HG02571 (cell line): ENCODE results near the gene GPSM3.
"Not testable (repeated sequence)": the region's sequence is repeated elsewhere in the genome, so short reads cannot be mapped to it uniquely, and the experiment has no call there.

ENCODE experiments used
- ATAC-seq: cut with Tn5 transposase; IDR thresholded peaks from one replicate; pipeline ENCODE4 v1.9.1; 2021; ENCODE audit warnings: mild to moderate bottlenecking, moderate library complexity; ENCODE audit not compliant: unreplicated experiment

GPSM3 gene

DNA sequence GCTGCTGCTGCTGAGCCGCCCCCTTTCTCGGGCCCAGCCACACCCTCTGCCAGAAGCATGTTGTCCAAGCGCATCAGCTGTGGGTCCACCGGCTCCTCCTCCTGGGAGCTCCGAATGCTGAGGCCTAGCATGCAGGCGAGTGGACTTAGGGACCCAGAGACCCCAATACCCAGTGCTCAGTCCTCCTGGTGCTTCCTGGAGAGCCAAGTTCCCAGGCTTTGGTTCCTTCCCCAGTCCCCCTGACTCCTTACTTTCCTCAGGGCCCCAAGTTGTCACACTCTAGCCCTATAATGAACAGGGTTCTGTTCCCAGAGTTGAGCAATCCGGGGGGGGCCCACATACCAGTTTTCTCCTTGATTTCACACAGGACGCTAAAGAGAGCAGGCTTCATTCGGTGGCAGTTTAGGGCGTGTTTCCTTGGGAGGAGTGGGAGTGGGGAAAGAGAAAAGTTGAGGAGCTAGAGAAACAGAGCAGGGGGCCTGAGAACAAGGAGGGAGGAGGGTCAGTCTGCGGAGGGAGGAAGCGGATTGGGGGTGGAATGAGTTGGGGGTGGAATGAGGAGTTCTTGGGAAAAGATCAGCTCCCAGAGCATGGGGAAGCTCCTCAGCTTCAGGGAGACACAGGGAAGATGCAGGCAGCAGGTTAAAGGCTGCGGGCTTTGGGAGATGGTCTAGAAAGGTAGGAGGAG is 3.9 kb downstream of the GPSM3 start:
- ATAC-seq, result no peak

DNA sequence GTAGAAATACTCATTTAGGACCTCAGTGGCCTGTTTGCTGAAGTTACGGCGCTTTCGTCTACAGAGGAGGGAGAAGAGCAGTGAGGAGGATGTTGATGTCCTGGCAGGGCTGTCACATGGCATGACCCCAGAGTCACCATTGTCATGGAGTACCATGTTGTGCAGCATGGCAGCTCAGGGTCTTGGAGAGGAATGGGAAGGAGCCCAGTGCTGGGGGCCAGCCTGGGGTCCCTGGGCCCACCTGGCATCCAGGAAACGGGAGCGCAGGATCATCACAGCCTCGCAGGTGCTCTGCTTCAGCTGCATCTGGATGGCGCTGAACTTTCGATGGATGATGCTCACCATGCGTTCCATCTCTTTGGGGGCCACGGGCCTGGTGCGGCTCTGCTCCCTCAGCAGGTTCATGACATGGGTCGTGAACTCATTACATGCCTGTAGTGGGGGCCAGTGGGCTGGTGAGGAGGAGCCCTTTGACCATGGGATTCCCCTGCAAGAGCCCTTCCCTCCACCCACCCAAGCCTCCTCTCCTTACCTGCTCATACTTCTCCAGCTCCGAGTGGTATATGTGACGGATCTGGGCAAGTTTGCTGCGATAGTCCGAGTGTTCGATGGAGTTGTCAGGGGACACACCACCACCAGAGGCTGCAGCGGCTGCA is 4.6 kb downstream of the GPSM3 start:
- ATAC-seq, result not testable (repeated sequence)

DNA sequence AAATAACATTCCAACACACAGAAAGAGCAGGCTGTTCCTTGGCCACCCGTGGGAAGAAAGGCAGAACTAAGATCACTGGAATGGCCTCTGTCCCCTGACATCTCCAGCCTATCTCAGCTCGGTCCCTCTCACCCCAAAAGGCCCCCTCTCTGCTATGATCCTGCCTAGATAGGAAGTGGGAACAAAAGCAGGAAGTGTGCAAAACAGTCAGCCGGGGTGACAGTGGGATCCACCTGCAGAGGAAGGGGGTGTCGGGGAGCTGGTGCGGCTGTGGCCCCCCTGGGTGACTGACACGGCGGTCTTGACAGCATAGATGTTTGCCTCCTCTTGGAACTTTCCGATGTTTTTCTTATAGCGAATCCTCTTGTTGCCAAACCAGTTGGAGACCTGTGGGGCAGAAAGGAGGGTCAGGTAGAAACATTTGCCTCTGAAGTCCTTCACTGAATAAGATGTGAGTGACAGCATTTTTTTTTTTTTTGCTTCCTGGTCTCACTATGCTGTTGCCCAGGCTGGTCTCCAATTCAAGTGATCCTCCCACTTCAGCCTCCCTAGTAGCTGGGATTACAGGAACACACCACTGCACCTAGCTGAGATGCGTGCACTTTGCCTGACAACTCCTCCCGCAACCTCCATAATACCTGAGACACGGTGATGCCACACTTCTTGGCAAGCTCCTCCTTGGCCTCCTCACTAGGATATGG is 5.3 kb downstream of the GPSM3 start:
- ATAC-seq, result no peak

DNA sequence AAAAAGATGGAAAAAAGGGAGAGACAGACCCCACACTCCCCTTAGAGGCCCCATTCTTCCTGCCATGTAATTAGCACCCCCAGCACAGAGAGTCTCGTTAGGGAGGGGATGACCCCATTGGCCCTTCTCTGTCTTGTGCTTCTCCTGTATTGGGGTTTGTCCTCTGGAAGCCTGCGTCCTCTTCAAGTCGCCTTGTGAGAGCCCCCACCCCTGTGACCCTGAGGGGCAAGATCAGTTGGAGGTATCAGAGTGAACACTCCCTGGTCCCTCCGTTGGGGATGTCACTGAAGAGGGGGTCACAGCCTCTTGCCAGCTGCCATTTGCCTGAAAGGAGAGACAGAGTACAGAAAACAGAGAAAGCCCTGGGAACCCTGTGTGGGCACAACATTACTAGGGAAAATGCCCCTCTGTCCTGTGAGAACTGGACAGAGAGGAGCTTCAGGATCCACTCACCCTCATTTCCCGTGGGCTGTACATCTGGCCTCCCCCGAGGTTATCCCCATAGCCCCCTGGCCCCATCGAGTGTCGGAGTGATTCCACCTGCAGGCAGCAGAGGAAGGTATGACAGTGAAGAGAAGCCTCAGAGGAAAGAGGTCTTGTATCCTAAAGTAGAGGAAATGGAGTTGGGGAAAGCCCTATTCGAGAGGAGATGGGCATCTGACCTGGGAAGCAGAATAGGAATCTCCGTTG is 6.1 kb downstream of the GPSM3 start:
- ATAC-seq, result not testable (repeated sequence)

DNA sequence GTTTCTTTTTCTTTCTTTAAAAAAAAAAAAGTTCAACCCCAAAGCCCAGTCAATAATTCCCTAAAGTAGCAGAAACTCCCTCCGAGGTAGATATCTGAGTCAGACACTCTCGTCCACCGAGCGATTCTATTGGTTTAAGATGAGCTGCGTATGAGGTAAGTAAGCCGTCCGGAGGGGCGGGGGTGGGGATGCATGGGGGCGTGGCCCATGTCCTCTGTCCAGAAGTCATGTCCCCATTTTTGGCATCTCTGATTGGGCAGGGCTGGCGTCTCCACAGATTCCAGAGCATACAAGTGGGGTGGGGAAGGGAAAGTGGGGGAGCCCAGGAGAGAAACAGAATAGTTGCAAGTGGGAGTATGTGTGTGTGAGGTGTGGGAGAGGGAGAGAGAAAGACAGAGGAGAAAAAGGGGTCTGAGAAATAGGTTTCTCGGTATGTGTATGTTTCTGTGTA is 6.7 kb downstream of the GPSM3 start:
- not testable (repeated sequence) for ATAC-seq

DNA sequence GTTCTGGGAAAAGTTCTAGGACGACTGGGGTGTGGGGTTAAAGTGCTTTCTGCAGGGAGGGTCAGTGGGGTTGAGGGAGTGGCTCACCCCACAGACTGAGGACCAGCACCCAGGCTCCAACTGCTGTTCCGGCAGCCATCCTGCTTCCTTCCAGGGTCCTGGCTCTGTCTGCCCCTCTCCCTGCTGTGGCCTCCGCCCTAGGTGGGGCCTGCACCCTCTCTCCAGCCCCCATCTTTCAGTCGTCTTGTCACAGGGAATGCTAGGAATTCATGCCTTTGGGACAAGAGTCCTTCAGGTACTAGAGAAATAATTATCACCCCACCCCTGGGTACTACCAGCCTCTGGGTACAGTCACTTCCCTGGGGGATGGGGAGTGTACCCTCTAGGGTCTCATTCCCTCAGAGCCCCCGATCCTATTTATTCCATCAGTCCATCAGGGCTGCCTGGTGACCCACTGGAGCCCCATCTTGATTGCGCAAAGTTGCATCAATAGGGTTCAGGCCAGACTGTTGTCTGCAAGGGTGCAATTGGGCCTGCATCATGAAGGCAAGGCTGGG is 8.3 kb downstream of the GPSM3 start, which contains the start of gene AGER:
TSS of gene AGER (minus strand) at position 170 of the 557 bp plus-strand sequence. CDS start at position 139, 31 bp downstream.
- ATAC-seq, result no peak

DNA sequence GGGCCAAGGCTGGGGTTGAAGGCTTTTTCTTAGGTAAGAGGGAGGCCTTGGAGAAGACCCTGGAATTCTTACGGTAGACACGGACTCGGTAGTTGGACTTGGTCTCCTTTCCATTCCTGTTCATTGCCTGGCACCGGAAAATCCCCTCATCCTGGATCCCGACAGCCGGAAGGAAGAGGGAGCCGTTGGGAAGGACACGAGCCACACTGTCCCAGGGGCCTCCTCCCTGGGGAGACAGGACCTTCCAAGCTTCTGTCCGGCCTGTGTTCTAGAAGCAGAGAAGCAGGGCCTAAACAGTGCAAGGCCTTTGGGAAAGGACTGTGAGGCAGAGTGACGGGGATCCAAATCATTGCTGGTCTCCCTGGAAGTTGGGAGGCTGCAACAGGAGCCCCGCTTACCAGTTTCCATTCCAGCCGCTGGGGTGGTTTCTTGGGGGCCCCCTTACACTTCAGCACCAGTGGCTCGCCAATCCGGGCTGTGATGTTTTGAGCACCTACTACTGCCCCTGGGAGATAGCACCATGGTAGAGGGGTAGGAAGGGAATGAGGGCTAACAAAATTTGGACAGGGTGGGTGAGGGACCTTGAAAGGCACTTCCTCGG is 8.9 kb downstream of the GPSM3 start:
- no peak for ATAC-seq

DNA sequence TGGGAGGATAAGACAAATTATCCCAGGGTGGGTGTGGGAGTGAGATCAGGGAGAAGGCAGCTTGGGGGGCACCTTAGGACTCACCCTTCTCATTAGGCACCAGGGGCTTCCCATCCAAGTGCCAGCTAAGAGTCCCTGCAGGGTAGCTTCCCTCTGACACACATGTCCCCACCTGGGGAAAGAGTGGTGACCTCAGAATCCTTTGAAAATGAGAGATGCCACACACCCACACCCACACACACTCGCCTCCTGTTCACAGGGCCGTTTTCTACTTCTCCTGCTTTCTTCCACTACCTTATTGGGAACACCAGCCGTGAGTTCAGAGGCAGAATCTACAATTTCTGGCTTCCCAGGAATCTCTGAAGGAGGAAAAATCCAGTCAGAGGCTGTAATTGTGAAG is 9.4 kb downstream of the GPSM3 start:
- no peak for ATAC-seq

DNA sequence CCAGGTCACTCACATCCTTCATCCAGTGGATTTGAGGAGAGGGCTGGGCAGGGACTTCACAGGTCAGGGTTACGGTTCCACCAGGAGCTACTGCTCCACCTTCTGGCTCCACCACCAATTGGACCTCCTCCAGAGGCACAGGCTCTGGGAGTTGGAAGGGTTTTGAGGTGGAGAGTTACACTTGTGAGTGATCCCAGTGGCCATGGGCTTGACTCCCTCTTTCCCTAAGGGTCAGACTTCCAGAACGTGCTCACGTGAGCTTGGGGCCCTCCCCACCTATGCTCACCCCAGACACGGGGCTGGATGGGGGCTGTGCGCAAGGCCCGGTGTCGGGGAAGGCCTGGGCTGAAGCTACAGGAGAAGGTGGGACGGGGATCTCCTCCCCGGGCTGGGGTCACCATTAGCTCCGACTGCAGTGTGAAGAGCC is 9.9 kb downstream of the GPSM3 start:
- no peak for ATAC-seq

DNA sequence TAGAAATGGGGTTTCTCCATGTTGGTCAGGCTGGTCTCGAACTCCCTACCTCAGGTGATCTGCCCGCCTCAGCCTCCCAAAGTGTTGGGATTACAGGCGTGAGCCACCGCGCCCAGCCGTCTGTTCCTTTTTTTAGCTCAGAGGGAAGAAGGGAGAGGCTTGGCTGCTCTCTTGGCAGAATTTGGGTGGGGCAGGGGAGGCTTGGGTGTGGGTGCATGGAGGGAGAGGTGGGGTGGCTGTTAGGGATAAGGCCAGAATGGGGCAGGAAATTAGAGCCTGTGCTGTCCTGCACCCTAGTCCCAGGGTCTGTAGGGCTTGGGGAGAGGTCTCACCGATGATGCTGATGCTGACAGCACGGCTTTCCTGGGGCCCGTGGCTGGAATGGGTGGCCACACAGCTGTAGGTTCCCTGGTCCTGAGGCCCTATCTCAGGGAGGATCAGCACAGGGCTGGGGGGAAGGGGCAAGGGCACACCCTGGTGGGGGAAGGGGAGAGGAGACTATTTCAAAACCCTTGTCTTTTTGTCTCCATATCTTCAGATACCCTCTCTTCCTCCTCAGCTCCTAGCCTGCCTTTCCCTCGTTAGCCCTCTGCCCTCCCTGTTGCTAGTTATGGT is 10.4 kb downstream of the GPSM3 start:
- no peak for ATAC-seq

DNA sequence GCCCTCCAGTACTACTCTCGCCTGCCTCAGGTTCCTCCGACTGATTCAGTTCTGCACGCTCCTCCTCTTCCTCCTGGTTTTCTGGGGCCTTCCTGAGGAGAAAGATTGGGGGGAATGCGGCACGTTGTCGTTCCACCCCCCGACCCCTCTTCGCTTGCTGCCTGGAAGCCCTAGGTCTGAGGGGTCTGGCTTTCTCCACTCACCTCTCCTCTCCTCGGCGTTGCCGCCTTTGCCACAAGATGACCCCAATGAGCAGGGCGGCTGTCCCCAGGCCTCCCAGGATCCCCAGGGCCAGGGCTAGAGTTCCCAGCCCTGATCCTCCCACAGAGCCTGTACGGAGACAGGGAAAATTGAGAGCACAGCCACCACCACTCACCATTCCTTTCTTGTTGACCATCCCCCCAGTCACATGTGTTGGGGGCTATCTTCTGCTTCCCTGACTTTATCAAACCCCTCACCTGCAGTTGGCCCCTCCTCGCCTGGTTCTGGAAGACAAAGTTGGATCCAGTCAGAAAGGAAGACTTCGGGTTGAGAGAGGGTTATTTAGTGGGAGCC is 11.2 kb downstream of the GPSM3 start:
- no peak for ATAC-seq

DNA sequence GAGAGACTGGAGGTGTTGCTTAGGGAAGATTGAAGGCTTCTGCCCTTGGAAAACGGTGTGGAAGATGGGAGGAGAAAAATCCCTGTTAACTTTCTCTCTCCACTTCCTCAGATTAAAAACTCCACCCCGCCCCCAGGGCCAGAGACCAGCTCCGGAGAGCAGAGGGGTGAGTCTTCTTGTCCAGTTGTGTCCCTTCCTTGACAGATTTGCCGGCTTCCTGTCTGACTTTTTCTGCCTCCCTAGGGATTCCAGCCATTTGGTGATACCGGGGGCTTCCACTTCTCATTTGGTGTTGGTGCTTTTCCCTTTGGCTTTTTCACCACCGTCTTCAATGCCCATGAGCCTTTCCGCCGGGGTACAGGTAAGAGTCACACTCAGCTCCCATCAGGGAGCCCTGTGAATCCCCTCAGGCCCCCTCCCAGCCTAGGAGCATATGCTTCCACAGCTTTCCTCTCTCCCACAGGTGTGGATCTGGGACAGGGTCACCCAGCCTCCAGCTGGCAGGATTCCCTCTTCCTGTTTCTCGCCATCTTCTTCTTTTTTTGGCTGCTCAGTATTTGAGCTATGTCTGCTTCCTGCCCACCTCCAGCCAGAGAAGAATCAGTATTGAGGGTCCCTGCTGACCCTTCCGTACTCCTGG is 12.6 kb downstream of the GPSM3 start:
- no peak for ATAC-seq

DNA sequence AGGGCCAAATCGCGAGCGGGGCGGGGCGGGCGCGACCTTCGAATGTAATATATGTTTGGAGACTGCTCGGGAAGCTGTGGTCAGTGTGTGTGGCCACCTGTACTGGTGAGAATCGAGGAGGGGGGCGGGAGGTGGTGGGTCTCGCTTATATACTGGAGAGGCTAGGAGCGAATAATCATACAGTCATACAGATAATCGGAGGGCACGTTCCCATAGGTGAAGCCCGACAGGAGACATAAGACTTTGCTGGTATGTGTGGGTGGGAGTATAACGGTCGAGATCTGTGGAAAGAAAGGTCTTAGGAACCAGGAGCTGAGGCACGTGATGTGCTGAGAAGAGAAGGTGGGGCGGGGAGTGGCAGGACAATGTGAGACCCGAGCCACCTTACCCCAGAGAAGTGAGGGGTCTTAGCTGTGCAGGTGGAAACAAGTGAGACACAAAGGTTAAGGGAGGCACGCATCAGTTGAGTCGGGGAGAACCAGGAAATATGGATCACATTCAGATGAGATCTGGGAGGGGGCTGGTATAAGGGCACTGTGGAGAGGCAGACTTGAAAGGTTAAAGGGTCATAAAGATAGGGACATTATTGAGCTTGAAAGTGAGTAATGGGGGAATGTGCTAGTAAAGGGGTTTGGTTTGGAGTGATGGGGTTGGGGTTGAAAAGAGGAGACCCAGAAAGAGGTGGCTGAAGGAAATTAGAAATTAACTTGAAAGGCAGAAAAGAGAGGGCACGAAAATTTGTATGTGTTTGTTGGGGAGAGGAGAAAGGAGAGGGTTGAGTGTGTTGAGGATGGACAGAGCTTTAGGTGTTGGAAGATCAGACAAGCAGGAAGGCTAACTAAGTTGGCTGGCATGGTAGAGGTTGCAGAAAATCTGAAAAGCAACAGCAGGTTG is 13.6 kb downstream of the GPSM3 start:
- no peak for ATAC-seq

DNA sequence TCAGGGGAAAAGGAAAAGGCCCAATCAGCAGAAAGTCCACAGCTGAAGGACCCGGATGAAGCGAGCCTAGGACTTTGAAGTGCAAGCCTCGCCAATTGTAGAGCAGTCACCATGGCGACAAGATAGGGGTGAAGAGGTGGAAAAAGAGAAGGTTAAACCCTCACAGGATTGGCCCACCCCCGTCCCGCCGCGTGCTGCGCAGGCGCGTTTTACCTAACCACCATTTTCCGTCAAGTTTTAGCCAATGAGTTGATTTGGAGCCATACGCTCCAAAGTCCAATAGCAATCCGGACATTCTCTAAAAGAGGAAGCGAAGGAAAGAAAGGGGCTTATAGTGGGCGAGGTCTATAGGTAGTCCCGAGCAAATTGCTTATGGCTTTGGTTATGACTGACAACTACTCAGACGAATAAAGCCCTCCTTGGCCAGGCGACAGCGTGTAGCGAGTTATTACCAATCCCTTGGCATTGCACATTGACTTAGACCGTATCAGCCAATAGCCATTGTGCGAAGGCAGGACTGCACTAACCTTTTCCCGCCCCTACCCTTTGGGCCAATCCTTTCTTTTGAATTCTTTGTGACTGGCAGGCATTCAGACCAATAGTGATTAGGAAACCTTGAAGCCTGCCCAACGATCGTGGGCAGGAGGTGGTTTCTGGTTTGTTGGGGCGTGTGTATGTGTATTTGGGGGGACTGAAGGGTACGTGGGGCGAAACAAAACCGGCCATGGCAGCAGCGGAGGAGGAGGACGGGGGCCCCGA is 14.5 kb downstream of the GPSM3 start, which contains the start of gene RNF5:
TSS of gene RNF5 (plus strand) at position 618 of the 759 bp plus-strand sequence. CDS start at position 725, 107 bp downstream.
- peak; percentile 74 for ATAC-seq

DNA sequence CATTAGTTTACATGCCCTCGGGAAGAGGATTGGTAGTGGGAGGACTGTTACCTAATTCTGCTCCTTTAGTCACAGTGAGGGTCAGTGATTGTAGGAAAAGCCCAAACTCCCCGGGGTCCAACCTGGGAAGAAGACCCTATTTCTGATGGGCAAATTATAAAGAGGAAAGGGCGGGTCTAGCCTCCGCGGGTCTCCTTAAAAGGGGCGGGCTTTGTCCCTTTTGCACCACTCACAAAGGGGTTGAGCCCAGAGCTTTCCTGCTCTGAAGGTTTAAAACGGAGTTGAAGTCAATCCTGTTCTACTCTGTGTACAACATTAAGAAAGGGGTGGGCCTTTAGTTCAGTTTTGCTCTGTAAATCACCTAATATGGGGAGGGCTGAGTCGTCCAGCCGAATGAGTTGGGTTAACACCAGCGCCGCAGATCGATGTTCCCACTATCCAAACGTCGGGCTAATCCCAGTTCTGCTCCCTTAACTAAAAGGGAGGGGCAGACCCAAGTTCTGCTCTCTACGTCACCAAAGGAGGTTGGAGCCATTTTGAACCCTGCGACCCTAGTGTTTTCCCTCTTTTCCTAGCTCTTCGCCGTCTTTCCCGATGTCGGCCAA is 15.2 kb downstream of the GPSM3 start:
- ATAC-seq, result no peak

DNA sequence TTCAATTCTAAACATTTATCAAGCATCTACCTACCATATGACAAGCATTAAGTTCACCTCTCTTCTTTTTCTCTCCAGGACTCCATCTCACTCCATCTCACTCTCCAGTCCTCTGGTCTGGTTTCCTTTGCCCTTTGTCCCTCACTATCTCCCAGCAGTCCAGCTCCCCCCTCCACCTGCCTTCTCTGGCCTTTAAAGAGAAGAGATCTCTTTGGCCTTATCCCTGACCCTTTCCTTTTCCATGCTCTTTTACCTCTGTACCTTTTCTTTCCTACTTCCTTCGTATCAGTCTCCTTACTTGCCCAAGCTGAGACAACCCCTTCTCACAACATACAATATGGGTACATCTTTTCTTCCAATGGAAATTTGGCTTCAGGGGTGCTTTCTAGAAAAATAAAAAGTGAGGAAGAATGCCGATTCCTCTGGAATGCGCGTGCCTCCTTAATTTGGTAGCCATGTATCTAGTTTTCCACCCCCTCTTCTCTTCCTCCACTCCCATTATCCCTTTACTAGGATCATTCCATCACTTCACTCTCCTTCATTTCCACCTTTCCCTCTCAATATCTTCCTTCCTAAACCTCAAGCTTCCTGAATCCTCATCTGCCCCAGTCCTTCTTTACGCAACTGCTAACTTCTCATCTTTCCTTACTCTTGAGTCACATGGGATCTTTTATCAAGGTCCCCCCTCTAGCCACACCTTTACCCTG is 15.8 kb downstream of the GPSM3 start:
- no peak for ATAC-seq
